Raji (cell line): ENCODE data around the gene ADAM21.

Source experiments
- POLR2A ChIP-seq: IDR thresholded peaks from 2 replicates; pipeline ENCODE4 v1.6.1; 2011; ENCODE audit warnings: low read depth, low read length, control low read depth; ENCODE audit not compliant: insufficient read depth

The ADAM21 gene

DNA sequence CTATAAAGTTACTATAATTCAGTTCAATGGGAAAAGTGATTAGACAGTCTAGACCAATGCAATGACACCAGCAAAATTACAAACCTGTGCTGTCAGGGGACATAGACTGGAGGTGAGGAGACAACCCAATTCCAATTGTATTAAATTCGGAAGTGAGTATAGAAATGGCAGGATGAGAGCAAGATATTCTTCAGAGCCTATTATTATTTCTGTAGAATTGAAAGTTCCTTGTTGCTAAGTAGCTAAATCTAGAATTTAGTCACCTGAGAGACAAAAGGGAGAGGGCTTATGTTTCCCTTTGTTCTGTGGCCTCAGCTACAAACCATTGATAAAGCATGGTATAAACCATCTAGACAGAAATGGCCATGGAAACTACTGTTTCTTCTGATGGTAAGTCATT is at the start of gene ADAM21:
TSS of gene ADAM21 (plus strand) at position 301 of the 400 bp plus-strand sequence. CDS start 5,326 bp downstream, outside the sequence.
- TF ChIP-seq POLR2A, result no peak

GRCh38 chr14:70407621-70408020 is 44.4 kb upstream of the ADAM21 start:
- TF ChIP-seq POLR2A, result no peak

GRCh38 chr14:70415788-70416187 is 36.2 kb upstream of the ADAM21 start:
- TF ChIP-seq POLR2A, result no peak

DNA sequence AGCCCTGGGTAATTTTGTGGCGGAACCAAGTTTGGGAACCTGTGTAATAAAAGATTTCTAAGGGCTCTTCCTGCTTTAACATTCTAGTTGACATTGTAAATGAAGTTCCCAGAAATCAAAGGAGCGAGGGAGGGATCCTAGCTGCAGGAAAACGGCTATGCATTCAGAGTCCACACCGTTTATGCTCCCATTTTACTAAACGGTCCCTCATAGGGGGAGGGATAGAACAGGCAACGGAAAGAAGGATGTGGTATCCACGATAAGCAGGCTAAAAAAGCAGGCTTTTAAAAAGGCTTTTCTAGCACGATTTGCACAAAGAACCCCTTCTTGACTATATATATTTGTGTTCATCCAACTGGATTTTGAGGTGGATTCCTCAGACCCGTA is 35.6 kb upstream of the ADAM21 start:
- no peak for TF ChIP-seq POLR2A

DNA sequence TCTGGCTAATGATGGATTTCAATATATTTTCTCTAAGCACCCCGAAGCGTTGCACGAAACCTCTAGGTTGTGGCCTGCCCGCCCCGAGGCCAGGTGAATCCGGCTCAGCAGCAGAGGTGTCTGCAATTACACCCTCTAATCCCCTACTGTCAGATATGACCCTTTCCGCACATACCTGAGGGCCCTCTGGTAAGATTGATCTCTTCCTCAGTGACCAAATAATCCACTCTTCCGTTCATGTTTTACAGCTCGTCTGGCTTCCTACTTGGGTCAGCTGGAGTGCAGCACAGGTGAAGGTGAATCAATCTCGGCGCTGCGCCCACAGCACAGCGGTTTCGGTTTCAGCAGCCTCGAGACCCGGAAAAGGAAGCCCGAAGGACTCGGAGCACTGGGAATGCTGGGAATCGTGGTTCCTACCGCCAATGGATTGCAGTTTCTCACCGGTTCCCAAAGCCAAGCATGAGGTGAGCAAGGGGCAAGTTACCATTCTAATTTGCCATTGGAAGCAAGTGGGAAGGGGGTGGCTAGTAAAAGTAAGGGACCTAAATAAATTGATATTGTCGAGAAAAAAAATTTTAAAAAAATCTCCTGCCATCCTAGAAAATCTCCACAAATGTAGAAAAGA is 35.1 kb upstream of the ADAM21 start, which contains the start of gene SYNJ2BP:
TSS of gene SYNJ2BP (minus strand) at position 366 of the 625 bp plus-strand sequence. CDS start at position 239, 127 bp downstream.
- TF ChIP-seq POLR2A, result no peak

DNA sequence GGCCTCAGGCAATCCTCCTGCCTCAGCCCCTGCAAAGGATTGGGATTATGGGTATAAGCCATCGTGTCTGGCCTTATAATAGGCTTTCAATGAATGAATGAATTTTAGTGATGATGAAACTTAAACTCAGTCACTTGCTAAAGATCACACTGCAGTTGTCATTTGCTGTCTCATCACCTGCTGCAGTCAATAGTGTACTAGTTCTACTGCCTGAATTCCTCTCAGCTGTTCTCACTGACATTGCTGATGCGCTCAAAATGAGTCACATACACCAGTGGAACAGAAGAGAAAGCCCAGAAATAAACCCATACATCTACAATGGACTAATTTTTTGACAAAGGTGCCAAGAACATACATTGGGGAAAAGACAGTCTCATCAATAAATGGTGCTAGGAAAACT is 29.4 kb upstream of the ADAM21 start:
- no peak for TF ChIP-seq POLR2A

- TF ChIP-seq POLR2A, result no peak
Measured at GRCh38 chr14:70425354-70425753, 26.6 kb upstream of the ADAM21 start.

- TF ChIP-seq POLR2A, result no peak
Measured at GRCh38 chr14:70436867-70437266, 15.1 kb upstream of the ADAM21 start.

- TF ChIP-seq POLR2A, result no peak
Measured at GRCh38 chr14:70441641-70442040, 10.3 kb upstream of the ADAM21 start.

GRCh38 chr14:70442750-70443149 is 9.2 kb upstream of the ADAM21 start:
- no peak for TF ChIP-seq POLR2A

DNA sequence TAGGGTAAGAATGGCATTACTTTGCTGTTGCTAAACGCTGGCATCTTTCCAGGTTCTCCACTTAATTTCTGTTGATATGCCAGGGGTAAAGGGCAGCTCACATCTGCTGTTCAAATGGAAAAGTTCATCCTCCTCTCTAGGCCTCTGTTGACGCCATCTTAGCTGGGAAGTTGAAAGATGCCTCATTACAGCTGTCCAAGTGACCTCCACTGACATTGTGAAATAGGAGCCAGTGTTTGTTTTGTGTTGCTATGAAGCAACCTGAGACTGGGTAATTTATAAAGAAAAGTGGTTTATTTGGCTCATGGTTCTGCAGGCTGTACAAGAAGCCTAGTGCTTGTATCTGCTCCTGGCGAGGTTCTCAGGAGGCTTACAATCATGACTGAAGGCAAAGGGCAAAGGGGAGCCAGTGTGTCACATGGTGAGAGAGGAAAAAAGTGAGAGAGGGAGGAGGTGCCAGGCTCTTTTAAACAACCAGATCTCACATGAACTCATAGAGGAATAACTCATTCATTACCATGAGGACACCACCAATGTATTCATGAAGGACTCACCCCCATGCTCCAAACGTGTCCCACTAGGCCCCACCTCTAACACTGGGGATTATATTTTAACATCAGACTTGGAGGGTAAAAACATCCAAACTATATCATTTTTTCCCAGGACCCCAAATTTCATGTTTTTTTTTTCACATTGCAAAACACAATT is 3.2 kb upstream of the ADAM21 start:
- no peak for TF ChIP-seq POLR2A

DNA sequence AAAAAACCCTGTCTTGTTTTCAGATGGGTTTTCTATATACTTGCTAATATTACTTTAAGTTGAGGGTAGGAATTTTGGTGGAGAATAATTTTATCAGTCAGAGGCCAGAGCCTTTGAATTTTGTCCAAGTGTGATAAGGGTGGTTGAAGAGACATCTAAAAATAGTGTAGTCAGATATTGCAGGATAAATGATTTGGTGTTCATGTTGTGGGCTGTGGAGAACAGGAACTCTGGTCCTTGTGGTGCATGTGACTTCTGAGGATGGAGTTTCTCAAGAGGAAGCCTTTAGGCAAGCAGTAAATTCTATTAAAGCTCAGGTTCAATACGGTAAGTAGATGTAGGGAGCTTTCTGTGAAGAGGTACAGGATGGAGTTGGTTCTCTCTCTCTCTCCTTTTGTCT is 2.8 kb downstream of the ADAM21 start:
- no peak for TF ChIP-seq POLR2A

GRCh38 chr14:70468731-70469130 is 16.8 kb downstream of the ADAM21 start:
- TF ChIP-seq POLR2A, result no peak

- TF ChIP-seq POLR2A, result no peak
Measured at GRCh38 chr14:70472253-70473159, 20.5 kb downstream of the ADAM21 start.

DNA sequence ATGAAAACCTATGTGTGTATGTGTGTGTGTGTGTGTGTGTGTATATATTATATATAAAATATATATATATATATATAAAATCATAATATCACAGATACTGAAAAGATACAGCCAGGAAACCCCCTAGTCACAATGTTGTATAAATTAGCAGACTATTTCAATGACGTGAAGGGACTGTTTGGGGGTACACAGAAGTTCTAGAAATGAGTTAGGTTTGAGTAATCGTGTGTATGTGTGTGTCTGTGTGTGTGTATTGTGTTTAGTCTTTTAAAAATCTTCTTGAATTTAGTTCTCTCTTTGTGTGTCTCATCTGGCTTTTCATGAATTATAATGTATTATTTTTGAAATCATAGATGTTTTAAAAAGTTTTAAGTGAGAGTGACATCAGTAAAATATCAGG is 21.9 kb downstream of the ADAM21 start:
- no peak for TF ChIP-seq POLR2A
